K562 (cell line): ENCODE measurements around the gene AGTR1. TPM values are rescaled to one million over a fixed set of nuclear protein-coding genes. Genes with fewer than 3 reads are reported as not detected.

Experiments used
- ATAC-seq: fragments of 200-7000 bp; cut with Tn5 transposase; 3 replicates; pipeline ENCODE4 v1.9.1; 2020; ENCODE audit warnings: moderate library complexity
- BruUV-seq: library from RNA; stranded (reverse); fragments of 400-500 nt; replicated peaks from 2 replicates; lab custom pipeline; 2021; lab: Mats Ljungman, UMichigan
- CTCF ChIA-PET: fragments of 300-600 bp; formaldehyde crosslinking; extraction: SDS; loops from one replicate; lab custom pipeline; 2021; ENCODE audit warnings: low intra/inter-chr PET ratio; lab: Yijun Ruan, JAX
- POLR2A ChIA-PET: fragments of 300-600, 350-650 bp; sonication (Branson Sonifier 250); formaldehyde crosslinking; extraction: SDS; loops from one replicate; lab custom pipeline; 2021; ENCODE audit warnings: antibody characterized with exemption, inconsistent platforms; lab: Yijun Ruan, JAX
- DNase-seq, 4 experiments: peaks; one replicate each; pipeline versions ENCODE4 v3.0.0 to v3.0.0-alpha.2; 2011 to 2018; ENCODE audit warnings: low spot score in 3 of 4, mixed read lengths in 3 of 4; ENCODE audit errors: extremely low read depth in 1 of 4
- FAIRE-seq: peaks from 2 replicates; lab custom pipeline; 2011; peaks lifted over from hg19 to GRCh38; lab: Jason Lieb, UNC
- H2AFZ ChIP-seq: 2 replicates; pipeline ENCODE4 v1.6.0; 2011; ENCODE audit warnings: low read depth, low read length, control low read depth, inconsistent platforms
- H3K27ac ChIP-seq: fragments of 200-600 bp; 3 replicates; pipeline ENCODE4 v1.8.0; 2011; ENCODE audit warnings: low read depth, mild to moderate bottlenecking, control low read depth, inconsistent platforms, low read length, moderate library complexity, mixed read lengths; ENCODE audit errors: extremely low read depth
- H3K27me3 ChIP-seq, 2 experiments: fragments of 300-600 bp in 1 of 2; 2 replicates in 1 of 2; 3 replicates in 1 of 2; pipeline versions ENCODE4 v1.6.0 to v1.8.0; 2011; ENCODE audit warnings: inconsistent platforms in 2 of 2, low read length in 2 of 2, mild to moderate bottlenecking in 1 of 2, mixed read lengths in 1 of 2, moderate library complexity in 1 of 2; ENCODE audit not compliant: control insufficient read depth in 2 of 2, insufficient read depth in 2 of 2
- H3K36me3 ChIP-seq: fragments of 300-600 bp; 3 replicates; pipeline ENCODE4 v1.8.0; 2011; ENCODE audit warnings: mild to moderate bottlenecking, low read length, inconsistent platforms; ENCODE audit not compliant: control insufficient read depth, insufficient read depth
- H3K4me1 ChIP-seq, 2 experiments: fragments of 200-600 bp in 1 of 2; replicated peaks in 1 of 2; 2 replicates in 1 of 2; 3 replicates in 1 of 2; pipeline versions ENCODE4 v1.5.1 to v1.8.0; 2011; ENCODE audit warnings: inconsistent platforms in 2 of 2, low read length in 2 of 2, mild to moderate bottlenecking in 1 of 2, mixed read lengths in 1 of 2, moderate library complexity in 1 of 2; ENCODE audit not compliant: control insufficient read depth in 2 of 2, insufficient read depth in 2 of 2
- H3K4me2 ChIP-seq: 2 replicates; pipeline ENCODE4 v1.6.1; 2011; ENCODE audit warnings: low read length, control low read depth, inconsistent platforms, mixed read lengths; ENCODE audit not compliant: insufficient read depth
- H3K4me3 ChIP-seq: fragments of 200-600 bp; sonication (generic), shearing (Covaris generic); 2 replicates; pipeline ENCODE4 v1.5.1; 2016; ENCODE audit warnings: control low read depth, inconsistent platforms
- H3K79me2 ChIP-seq: fragments of 200-600 bp; 3 replicates; pipeline ENCODE4 v1.8.0; 2011; ENCODE audit warnings: low read length, inconsistent platforms; ENCODE audit not compliant: control insufficient read depth, insufficient read depth
- H3K9ac ChIP-seq, 2 experiments: 2 replicates each; pipeline versions ENCODE4 v1.6.0 to v1.6.1; 2011; ENCODE audit warnings: low read depth in 2 of 2, low read length in 2 of 2, control low read depth in 1 of 2, inconsistent platforms in 1 of 2, mild to moderate bottlenecking in 1 of 2, mixed read lengths in 1 of 2; ENCODE audit not compliant: insufficient read depth in 1 of 2
- H3K9me1 ChIP-seq: one replicate; pipeline ENCODE4 v1.6.0; 2011; ENCODE audit warnings: inconsistent platforms, mild to moderate bottlenecking, low read length, moderate library complexity; ENCODE audit not compliant: control insufficient read depth, insufficient read depth
- H3K9me3 ChIP-seq: replicated peaks from 2 replicates; pipeline ENCODE4 v1.5.1; 2011; ENCODE audit warnings: low read depth, low read length, inconsistent platforms; ENCODE audit not compliant: control insufficient read depth, insufficient read depth
- H4K20me1 ChIP-seq: replicated peaks from 2 replicates; pipeline ENCODE4 v1.6.1; 2011; ENCODE audit warnings: low read length, inconsistent platforms, mixed read lengths; ENCODE audit not compliant: control insufficient read depth, insufficient read depth
- CBX8 ChIP-seq: fragments of 200-600 bp; sonication (generic); IDR thresholded peaks from 2 replicates; pipeline ENCODE4 v1.6.1; 2012; ENCODE audit warnings: borderline replicate concordance, mixed run types, low read depth, mild to moderate bottlenecking, moderate library complexity, mixed read lengths, low read length, control low read depth, inconsistent platforms; ENCODE audit not compliant: poor library complexity, severe bottlenecking; ENCODE audit errors: extremely low read depth
- CHD1 ChIP-seq: fragments of 200-600 bp; sonication (generic); IDR thresholded peaks from one replicate; pipeline ENCODE4 v1.6.1; 2012; ENCODE audit warnings: mild to moderate bottlenecking, moderate library complexity, low read length, inconsistent platforms
- HNRNPL ChIP-seq: fragments of 200-400 bp; formaldehyde crosslinking; IDR thresholded peaks from 2 replicates; pipeline ENCODE4 v1.6.1; 2017; ENCODE audit warnings: low read depth, mild to moderate bottlenecking, low read length
- POLR2AphosphoS5 ChIP-seq: IDR thresholded peaks from 2 replicates; pipeline ENCODE4 v1.6.1; 2011; ENCODE audit warnings: mild to moderate bottlenecking, low read depth, low read length, moderate library complexity; ENCODE audit not compliant: control insufficient read depth, insufficient read depth
- TCFL5 ChIP-seq: fragments of 250-450 bp; sonication (Bioruptor Pico); conservative IDR thresholded peaks from 2 replicates; pipeline ENCODE4 v1.6.1; 2021; ENCODE audit warnings: mild to moderate bottlenecking, moderate library complexity, matching md5 sums
- TEAD2 ChIP-seq: fragments of 450-650 bp; IDR thresholded peaks from 2 replicates; pipeline ENCODE4 v1.6.1; 2016; ENCODE audit warnings: missing genetic modification characterization, control low read depth, missing compliant biosample characterization
- ZNF408 ChIP-seq: fragments of 250-450 bp; sonication (Bioruptor Pico); IDR thresholded peaks from 2 replicates; pipeline ENCODE4 v1.4.0; 2020; ENCODE audit warnings: low read depth, mild to moderate bottlenecking, moderate library complexity
- ZNF445 ChIP-seq: fragments of 250-450 bp; sonication (Bioruptor Pico); IDR thresholded peaks from 2 replicates; pipeline ENCODE4 v1.4.0; 2020; ENCODE audit warnings: low read depth, mild to moderate bottlenecking, moderate library complexity
- WGBS: fragments of 100-300 bp; shearing (Covaris generic); methylation state at CpG from one replicate; pipeline ENCODE4 v1.1.6; 2016; ENCODE audit warnings: low coverage, mixed read lengths; ENCODE audit not compliant: insufficient coverage; ENCODE audit errors: missing lambda C conversion rate; 5-methylcytosine and 5-hydroxymethylcytosine counted together
- in situ Hi-C: fragments of 300-500 bp; cut with MboI; formaldehyde crosslinking; loops from 4 replicates; pipeline ENCODE4 v1.15.0; 2018; ENCODE audit warnings: inconsistent platforms, mixed read lengths
- intact Hi-C: fragments of 100-400 bp; cut with micrococcal nuclease; formaldehyde crosslinking; loops from 2 replicates; pipeline ENCODE4 v1.14.2; 2022
- polyA plus RNA-seq, 8 experiments: library from polyadenylated mRNA; depleted of rRNA in 4 of 8; stranded (reverse) in 5 of 8; unstranded in 3 of 8; fragments of >200 nt; fragmentation: Nextera tagmentation in 2 of 8; fragmentation: Illumina TruSeq in 1 of 8; extraction: Ambion mirVana in 2 of 8; extraction: Trizol in 1 of 8; gene quantifications; 2 replicates each; pipeline versions ENCODE4 v1.2.1 to v1.2.3, GENCODE V29; 2011 to 2014; ENCODE audit warnings: inconsistent platforms in 1 of 8, missing spikeins in 1 of 8
- total RNA-seq, 7 experiments: library from RNA; depleted of rRNA in 6 of 7; stranded (reverse); fragments of >200 nt in 6 of 7; fragmentation: Illumina TruSeq in 2 of 7; extraction: Trizol in 2 of 7; gene quantifications; 2 replicates each; pipeline versions ENCODE4 v1.2.1 to v1.2.3, GENCODE V29; 2011 to 2021; ENCODE audit warnings: low replicate concordance in 1 of 7
- TF ChIP-seq, protein P1 (sequence below): fragments of 450-650 bp; IDR thresholded peaks from 2 replicates; pipeline ENCODE4 v1.6.1; 2017; ENCODE audit warnings: antibody characterized with exemption, mild to moderate bottlenecking
- TF ChIP-seq, protein P2 (sequence below): fragments of 450-650 bp; IDR thresholded peaks from 2 replicates; pipeline ENCODE4 v1.7.1; 2018; ENCODE audit warnings: mild to moderate bottlenecking, low read depth; ENCODE audit not compliant: partially characterized antibody
- TF ChIP-seq, protein P3 (sequence below): sonication (generic); formaldehyde crosslinking; IDR thresholded peaks from 2 replicates; pipeline ENCODE4 v1.8.1; 2023; ENCODE audit warnings: mild to moderate bottlenecking, missing genetic modification reagents, moderate library complexity

AGTR1 gene
- total and polyA plus RNA-seq, 9 of the 15 experiments (the other 6 are each of a cell fraction or from before 2014, with no cell fraction given) = not detected

DNA sequence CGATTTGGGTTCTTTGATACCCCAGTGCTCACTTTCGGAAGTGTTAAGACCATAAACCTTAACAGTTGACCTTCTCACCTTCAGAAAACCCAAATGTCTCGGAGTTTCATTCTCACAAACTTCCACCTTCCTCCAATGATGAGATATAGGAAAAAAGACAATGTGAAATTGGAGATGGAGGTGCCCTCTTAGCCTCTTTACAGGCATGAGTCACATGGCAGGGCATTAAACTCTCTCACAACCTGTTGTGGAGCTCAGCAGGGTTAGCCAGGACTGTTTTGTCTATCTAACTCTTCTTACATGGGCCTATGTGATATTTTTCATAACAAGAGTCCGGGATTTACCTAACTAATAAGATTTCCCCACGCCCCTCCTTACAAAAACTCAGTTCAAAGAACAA is 10.7 kb downstream of the AGTR1 start (continued):
- TF ChIP-seq, protein P1, sequence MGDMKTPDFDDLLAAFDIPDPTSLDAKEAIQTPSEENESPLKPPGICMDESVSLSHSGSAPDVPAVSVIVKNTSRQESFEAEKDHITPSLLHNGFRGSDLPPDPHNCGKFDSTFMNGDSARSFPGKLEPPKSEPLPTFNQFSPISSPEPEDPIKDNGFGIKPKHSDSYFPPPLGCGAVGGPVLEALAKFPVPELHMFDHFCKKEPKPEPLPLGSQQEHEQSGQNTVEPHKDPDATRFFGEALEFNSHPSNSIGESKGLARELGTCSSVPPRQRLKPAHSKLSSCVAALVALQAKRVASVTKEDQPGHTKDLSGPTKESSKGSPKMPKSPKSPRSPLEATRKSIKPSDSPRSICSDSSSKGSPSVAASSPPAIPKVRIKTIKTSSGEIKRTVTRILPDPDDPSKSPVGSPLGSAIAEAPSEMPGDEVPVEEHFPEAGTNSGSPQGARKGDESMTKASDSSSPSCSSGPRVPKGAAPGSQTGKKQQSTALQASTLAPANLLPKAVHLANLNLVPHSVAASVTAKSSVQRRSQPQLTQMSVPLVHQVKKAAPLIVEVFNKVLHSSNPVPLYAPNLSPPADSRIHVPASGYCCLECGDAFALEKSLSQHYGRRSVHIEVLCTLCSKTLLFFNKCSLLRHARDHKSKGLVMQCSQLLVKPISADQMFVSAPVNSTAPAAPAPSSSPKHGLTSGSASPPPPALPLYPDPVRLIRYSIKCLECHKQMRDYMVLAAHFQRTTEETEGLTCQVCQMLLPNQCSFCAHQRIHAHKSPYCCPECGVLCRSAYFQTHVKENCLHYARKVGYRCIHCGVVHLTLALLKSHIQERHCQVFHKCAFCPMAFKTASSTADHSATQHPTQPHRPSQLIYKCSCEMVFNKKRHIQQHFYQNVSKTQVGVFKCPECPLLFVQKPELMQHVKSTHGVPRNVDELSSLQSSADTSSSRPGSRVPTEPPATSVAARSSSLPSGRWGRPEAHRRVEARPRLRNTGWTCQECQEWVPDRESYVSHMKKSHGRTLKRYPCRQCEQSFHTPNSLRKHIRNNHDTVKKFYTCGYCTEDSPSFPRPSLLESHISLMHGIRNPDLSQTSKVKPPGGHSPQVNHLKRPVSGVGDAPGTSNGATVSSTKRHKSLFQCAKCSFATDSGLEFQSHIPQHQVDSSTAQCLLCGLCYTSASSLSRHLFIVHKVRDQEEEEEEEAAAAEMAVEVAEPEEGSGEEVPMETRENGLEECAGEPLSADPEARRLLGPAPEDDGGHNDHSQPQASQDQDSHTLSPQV = no peak
- TF ChIP-seq CBX8 (no peak), HNRNPL (no peak), CHD1 (no peak), ZNF408 (CRISPR knock-in tag) (no peak)

DNA sequence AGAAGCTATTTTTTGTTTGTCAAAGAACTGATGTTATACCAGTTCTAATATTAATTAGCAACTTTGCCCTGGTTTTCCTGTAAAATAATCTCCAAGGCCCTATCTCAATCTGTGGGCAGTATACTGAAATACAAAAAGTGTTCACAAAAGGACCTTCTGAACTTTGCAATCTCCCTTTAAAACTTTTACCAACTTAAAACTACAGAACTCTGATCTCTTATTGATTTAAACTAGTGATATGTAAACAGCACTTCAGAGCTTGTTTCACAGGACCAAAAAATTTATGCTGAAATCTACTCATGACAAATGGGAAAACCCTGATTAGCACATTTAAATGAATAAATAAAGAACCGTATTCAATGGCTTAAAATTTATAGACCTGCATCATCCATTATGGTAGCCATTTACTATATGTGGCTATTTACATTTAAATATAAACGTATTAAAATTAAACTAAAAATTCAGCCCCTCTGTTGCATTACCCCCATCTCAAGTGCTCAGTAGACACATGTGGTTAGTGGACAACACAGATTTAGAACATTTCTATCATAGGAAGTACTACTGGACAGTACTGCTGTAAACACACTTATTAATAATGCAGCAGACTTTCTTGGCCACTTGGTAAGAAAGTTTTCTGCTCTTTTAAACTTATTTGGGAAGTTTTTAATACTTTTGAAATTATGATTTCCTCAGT is 12.0 kb downstream of the AGTR1 start:
- in situ Hi-C loops = no loop called here
- Histone ChIP-seq H2AFZ (no peak overlapping the region), H3K36me3 (no peaks in the 10 kb centered on the region), H4K20me1 (no peaks in the 10 kb centered on the region), H3K9me3 (no peaks in the 10 kb centered on the region), H3K27ac (no peak overlapping the region), H3K4me2 (no peak overlapping the region), H3K9me1 (no peaks in the 10 kb centered on the region), H3K27me3 (no peaks in the 10 kb centered on the region), H3K4me1 (no peaks in the 10 kb centered on the region), H3K9ac (no peak overlapping the region), H3K79me2 (no peaks in the 10 kb centered on the region), H3K4me3 (no peak overlapping the region)
- CTCF ChIA-PET = no interaction called here
- FAIRE-seq (no peak), DNase-seq (no peak), ATAC-seq (no peak)
- WGBS = 0% methylated on average over 2 of the region's 2 CpGs
- no TSS peak for BruUV-seq
- intact Hi-C loops = no loop called here
- POLR2A ChIA-PET = no interaction called here
- TF ChIP-seq TCFL5 (CRISPR knock-in tag) = no peak
- TF ChIP-seq, protein P2, sequence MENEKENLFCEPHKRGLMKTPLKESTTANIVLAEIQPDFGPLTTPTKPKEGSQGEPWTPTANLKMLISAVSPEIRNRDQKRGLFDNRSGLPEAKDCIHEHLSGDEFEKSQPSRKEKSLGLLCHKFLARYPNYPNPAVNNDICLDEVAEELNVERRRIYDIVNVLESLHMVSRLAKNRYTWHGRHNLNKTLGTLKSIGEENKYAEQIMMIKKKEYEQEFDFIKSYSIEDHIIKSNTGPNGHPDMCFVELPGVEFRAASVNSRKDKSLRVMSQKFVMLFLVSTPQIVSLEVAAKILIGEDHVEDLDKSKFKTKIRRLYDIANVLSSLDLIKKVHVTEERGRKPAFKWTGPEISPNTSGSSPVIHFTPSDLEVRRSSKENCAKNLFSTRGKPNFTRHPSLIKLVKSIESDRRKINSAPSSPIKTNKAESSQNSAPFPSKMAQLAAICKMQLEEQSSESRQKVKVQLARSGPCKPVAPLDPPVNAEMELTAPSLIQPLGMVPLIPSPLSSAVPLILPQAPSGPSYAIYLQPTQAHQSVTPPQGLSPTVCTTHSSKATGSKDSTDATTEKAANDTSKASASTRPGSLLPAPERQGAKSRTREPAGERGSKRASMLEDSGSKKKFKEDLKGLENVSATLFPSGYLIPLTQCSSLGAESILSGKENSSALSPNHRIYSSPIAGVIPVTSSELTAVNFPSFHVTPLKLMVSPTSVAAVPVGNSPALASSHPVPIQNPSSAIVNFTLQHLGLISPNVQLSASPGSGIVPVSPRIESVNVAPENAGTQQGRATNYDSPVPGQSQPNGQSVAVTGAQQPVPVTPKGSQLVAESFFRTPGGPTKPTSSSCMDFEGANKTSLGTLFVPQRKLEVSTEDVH = no peak
- TF ChIP-seq TEAD2 (tag) = no peak
- no peak for TF ChIP-seq POLR2AphosphoS5
- TF ChIP-seq ZNF445 (CRISPR knock-in tag) = no peak
- TF ChIP-seq, protein P3, sequence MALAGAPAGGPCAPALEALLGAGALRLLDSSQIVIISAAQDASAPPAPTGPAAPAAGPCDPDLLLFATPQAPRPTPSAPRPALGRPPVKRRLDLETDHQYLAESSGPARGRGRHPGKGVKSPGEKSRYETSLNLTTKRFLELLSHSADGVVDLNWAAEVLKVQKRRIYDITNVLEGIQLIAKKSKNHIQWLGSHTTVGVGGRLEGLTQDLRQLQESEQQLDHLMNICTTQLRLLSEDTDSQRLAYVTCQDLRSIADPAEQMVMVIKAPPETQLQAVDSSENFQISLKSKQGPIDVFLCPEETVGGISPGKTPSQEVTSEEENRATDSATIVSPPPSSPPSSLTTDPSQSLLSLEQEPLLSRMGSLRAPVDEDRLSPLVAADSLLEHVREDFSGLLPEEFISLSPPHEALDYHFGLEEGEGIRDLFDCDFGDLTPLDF (CRISPR knock-in tag) = no peak
